NK-92 treated with Interleukin-12 subunit alpha and Interleukin-12 subunit beta, amount 100 ng/mL, for 24 hours (cell line): ENCODE data around the gene ESD.
"Not testable (repeated sequence)": the region's sequence is repeated elsewhere in the genome, so short reads cannot be mapped to it uniquely, and the experiment has no call there.

Experiments used
- DNase-seq: peaks from one replicate; lab custom pipeline; 2025; lab: John Stamatoyannopoulos, UW

ESD gene, protein sequence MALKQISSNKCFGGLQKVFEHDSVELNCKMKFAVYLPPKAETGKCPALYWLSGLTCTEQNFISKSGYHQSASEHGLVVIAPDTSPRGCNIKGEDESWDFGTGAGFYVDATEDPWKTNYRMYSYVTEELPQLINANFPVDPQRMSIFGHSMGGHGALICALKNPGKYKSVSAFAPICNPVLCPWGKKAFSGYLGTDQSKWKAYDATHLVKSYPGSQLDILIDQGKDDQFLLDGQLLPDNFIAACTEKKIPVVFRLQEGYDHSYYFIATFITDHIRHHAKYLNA

GRCh38 chr13:46796515-46797474, at the start of gene ESD:
Gene ESD (minus strand): TSS chr13:46797161. CDS start chr13:46791413, 5,748 bp downstream.
- DNase-seq = no peak

DNA sequence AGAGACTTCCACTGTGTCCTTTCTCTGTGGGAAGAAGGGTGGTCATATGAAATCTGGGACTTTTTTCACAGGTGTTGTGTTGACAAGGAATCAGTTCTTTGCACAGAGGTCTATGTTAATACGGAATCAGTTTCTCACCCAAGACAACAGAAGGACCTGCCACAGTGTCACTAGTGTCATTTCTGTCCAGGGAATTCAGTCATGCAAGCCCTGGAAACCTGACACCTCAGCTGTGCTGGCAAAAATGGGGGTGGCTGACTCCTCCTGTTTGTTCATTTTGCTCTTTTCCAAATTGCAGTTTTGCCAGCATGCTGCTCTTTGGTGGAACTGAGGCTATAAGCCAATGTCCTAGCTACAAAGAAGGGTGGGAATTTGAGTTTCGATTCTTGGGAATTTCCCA, 49.8 kb upstream of the ESD start:
- DNase-seq = no peak

DNA sequence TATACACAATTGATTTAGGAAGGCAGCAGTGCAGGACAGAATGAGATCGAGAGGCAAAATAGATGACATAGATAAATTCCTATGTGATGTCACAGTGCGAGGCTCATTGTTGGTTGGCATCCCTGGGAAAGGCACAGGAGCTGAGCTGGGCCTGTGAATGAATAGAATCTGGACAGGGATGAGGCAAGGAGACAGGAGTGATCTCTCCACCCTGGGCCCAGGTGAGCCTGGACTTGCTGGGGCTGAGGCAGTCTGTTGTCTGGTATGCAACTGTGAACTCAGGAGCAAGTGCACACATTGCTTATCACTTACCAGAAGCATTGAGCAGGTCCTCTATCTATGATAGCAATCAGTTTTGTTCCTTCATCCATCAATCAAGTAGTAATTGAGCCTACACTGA, 48.2 kb upstream of the ESD start:
- no peak for DNase-seq

DNA sequence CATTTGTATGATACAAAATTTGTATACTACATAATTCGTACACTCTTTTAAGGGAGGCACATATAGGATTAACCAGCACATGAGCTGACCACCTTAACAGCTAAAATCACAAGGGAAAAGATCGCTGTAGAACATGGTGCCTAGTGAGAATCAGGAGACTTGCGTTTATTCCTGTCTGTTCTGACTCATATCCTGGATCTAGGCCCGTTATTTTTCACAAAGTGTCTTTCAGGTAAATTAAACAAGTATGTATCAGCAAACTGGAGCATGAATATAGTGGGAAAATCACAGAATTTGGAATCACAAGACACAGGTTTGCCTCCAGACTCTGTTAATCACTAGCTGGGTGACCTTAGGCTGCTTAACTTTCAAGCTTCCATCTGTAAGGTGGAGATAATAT, 47.5 kb upstream of the ESD start:
- no peak for DNase-seq

DNA sequence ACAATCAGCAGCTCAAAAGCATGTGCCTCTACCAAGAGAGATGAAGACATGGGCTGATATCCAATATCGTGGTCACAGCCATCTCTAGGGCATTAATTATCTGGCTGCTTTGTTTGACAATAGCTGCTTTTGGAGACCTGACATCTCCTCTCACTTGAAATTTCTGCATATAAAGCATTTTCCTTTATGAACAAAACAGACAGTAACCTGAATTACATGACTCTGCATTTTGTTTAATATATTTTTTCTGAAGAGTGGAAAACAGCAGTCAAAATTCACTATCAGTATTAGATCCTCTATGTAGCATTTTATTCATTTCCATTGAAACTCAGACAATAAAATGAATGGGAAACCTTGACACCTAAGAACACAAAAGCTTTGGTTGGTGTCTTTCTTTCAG, 42.4 kb upstream of the ESD start:
- no peak for DNase-seq

DNA sequence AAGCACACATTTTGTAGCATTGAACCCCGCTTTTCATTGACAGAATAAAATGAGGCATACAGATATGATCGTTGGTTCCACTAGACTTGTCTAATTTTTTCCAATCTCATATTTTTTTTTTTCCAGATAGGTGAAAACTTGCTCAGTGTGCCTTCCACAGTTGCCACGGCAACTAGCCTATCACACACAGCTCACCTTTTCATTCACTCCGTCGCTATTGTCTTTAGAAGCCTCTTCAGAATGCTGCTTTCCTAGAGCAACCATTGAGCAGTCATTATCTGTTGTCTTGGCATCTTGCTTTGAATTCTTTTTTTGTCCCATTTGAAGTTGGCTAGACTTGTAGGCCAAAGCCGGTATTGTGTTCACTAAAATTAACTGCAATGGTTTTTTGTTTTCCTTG, 37.7 kb upstream of the ESD start:
- no peak for DNase-seq

DNA sequence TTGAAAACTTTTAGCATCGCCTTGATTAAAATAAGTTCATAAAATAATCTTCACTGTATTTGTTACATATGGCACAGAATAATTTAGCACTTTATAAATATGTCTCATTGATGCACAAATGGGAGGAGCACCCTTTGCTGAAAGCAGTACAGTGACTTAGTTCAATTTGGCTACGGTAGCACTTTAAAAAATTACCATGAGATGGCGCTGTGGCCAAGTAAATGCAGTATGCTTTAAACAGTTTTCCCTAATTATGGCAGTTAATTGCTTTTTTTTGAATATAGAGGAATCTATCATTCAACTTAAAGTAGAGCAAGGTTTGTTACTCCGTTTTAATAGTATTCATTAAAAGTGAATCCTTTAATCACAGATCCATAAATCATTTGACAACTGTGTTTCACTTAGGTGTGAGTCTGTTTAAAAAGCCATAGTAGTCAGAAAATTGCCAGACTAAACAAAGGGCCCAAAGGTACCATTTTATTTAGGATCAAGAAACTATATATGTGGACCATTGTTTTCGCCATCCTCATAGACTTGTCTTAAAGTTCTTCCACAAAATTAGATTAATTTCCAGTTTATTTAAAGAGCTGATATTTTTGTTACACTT, 34.7 kb upstream of the ESD start:
- no peak for DNase-seq

DNA sequence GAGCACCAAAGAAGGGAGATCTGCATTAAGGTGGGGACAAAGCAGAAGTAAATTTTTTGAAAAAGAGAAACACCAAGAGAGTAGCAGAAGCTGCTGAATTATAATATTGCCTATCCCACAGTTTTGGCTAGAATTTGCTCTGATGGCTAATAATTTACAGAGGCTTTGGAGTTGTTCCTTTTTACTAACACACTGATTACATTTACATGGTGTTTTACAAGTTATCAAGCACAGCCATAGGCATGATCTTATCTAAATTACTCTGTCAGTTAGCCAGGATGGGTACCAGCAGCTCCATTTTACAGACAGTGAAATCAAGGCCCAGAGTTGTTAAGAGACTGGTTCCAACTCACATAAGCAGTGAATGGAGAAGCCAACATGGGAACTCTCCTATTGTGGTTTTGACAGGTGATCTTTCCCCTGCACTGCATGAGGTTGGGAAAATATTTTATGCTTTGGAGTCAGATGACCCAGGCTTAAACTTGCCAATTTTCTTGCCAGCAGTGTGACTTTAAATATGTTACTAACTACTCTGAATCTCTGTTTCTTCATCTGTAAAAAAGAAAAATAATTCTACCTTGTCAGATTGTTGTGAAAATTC, 33.5 kb upstream of the ESD start:
- no peak for DNase-seq

DNA sequence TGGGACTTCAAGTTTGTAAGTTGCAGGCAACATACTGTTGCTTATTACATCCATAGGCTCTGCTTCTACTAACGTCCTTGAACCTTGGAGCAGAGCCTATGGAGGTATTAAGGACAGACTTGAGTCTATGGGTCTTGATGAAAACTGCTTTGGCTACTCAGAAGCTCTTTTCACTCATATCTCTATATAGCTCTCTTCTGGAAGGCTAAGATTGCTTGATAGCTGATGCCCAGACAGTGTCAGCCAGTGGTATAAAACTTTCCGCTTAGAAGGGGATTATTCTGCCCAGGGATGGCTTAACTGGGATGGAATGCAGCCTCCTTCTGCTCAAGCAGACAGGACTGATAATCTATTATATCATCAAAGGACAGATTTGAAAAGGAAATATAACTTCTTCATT, 25.6 kb upstream of the ESD start:
- no peak for DNase-seq

DNA sequence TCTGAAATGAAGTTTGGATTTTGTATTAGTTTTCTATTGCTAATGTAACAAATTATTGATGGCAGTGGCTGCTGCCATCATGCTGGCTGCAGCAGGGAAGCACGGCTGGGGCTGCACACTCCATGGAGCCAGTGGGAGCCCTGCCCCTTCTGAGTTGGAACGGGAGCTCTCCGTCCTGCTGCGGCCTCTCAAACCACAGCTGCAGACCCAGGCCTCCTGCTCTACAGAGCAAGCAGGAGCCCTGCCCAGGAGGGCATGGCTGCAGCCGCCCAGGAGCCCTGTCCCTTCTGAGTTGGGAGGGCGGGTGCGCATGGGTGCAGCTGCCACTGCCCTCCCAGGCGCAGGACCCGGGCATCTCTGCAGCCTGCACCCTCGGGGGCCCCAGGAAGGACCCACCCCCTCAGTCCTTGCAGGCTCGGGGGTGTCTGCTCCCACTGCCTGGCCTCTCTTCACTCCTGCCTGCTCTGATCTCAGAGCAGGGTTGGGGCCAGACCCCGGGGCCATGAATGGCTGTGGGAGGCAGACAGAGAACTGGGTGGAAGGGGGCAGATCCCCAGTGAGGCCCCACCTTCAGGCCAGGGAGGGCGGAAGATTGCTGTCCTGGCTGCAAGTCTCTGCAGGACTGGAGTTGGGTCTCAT, 21.0 kb upstream of the ESD start:
- DNase-seq = no peak

DNA sequence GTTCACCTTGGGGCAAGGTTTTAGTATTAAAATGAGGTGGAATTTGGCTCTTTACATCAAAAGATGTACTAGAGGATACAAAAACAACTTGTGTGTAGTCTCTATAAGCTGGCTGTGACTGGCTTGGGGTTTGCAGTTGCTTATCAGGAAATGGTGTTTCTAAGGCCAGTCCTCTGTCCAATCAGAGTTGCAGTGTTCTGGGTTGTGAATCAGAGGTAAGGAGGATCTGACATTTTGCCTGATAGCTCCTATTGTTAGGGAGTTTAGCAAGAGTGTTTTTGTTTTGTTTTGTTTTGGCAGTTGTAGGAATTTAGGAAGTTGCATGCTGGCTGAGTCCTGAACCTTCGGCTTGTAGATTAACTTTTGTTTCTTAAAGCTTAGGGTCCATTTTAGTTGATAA, 20.1 kb upstream of the ESD start:
- DNase-seq = no peak

DNA sequence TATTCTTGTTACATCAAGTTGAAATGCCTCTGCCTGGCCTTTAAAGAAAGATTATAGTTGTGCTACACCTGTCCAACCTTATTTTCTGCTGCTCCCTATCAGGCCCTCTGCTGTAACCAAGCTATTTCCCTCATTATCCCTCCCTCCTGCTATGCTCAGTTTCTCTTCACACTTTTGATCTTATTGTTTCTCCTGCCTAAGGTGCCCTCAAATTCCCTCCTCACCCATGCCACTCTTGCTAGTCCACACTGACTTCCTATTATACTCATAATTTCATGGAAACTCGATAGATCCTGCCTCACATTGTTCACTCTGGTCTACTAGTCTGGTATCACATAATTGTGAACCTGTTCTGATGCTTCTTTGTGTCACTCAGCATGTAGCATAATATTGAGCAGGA, 19.4 kb upstream of the ESD start:
- no peak for DNase-seq

DNA sequence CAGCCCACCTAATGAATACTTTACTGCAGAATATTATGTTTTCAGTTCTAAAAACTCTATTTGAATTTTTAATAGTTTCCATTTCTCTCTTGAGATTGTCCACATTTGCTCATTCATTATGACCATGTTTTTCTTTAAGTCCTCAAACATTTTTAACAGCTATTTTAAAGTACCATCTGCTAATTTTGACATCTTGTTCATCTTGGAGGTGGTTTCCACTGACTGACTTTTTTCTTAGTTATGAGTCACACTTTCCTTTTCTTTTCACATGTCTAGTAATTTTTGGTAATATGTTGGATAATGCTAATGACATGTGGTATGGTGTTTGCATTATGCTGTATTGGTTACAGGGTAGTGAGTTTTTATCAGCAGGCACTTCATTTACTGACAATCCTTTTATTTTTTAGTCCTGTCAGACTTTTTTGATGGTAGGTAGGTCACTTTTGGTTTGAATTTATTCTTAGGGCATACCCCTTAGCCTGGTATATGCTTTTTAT, 15.4 kb upstream of the ESD start:
- DNase-seq = no peak

DNA sequence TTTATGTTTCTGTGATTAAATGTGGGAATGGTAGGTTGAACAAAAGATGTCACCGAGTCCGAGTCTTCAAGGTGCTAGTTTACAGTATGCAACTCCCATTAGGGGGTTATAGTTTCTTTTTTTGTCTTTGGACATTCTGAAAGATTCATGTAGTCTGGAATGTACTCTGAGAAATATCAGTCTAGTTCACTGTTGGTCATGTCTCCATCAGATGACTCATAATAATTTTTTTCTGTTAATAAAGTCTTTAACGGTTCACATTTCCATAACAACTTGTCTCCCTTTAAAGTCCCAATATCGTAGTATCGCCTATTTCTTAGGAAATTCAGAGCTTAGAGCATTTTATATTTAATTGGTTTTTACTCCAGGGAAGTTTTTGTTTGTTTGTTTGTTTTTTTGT, 13.5 kb upstream of the ESD start:
- no peak for DNase-seq

DNA sequence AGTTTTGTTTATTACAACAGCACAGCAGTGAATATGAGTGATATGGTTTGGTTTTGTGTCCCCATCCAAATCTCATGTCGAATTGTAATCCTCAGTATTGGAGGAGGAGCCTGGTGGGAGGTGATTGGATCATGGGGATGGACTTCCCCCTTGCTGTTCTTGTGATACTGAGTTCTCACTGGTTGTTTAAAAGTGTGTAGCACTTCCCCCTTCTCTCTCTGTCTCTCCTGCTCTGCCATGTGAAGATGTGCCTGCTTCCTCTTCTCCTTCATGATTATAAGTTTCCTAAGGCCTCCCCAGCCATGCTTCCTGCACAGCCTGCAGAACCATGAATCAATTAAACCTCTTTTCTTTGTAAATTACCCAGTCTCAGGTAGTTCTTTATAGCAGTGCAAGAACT, 8.0 kb upstream of the ESD start:
- not testable (repeated sequence) for DNase-seq

GRCh38 chr13:46804391-46804815, 7.4 kb upstream of the ESD start:
- DNase-seq = no peak

DNA sequence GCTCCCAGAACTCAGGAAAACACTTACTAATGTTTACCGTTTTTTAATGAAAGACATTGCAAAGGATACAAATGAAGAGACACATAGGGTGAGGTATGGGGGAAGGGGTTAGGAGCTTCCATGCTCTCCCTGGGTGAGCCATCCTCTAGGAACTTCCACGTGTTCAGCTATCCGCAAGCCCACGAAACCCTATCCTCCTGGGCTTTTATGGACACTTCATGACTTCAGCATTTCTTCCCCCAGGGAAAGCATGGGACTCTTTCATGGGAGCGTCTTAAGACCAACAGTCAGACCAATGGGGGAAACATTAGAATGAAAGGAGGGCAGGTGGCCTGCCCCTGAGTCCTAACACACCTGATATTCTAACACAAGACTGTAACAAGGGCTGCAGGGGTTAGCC, 6.6 kb upstream of the ESD start:
- DNase-seq = no peak

DNA sequence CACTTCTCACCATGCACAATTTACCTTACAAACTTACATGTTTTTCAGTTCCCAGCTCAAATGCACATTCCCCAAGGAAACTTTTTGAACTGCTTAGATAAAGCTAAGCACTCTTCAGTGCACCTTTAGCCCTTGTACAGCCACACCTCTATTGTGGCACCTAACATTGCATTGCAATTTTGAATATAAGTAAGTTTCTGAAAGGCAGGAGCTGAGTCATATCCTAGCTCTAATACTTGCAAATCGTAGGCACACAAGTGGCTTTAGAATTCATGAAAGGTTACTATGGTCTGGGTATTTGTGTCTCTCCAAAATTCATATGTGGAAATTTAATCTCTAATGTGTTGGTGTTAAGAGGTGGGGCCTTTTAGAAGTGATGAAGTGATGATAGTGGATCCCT, 4.9 kb upstream of the ESD start:
- no peak for DNase-seq

GRCh38 chr13:46799139-46799538, 2.2 kb upstream of the ESD start:
- no peak for DNase-seq

- DNase-seq = no peak
These were observed 708 bp upstream of the ESD start for GRCh38 chr13:46797501-46798237.

- no peak for DNase-seq
These were observed 839 bp downstream of the ESD start for GRCh38 chr13:46796129-46796514.
